ENCODE data around the gene FOXC1.

The FOXC1 gene

DNA sequence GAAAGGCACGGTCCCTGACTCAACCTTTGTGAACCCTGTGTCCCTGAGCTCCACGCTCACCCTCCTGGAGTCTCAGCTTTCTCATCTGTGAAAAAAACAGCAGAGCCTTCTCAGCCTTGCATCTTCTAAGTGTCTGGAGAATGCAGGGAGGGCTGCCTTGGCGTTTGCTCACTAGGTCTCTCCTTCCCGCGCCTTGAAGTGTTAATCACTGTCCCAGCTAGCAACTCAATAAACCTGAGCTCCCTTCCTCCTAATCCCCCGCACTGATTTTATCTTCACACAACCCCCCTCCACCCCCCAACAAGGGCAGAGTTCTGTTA, 34.9 kb upstream of the FOXC1 start:
- FAIRE-seq (no peak), DNase-seq (ENCODE audit: insufficient read length, low spot score) (no peak)
- no peak for TF ChIP-seq POU2F2 (IDR thresholded peaks at IDR 0.05; ENCODE audit: low read depth, low read length)
- TF ChIP-seq SPI1 (IDR thresholded peaks at IDR 0.05; ENCODE audit: low read depth, low read length): no peak
- no peak for TF ChIP-seq TAF1 (IDR thresholded peaks at IDR 0.05; ENCODE audit: low read depth, low read length)
- TF ChIP-seq POLR2A (IDR thresholded peaks at IDR 0.05; ENCODE audit: low read depth, low read length): no peak
- no peak for TF ChIP-seq POLR2AphosphoS5 (IDR thresholded peaks at IDR 0.05; ENCODE audit: low read depth, low read length)
- TF ChIP-seq PAX5 (IDR thresholded peaks at IDR 0.05; ENCODE audit: insufficient read depth, low read length, severe bottlenecking): no peak

- DNase-seq (ENCODE audit: insufficient read length, low spot score) (no peak), FAIRE-seq (no peak)
- TF ChIP-seq TAF1 (IDR thresholded peaks at IDR 0.05; ENCODE audit: low read depth, low read length): no peak
- TF ChIP-seq POLR2AphosphoS5 (IDR thresholded peaks at IDR 0.05; ENCODE audit: low read depth, low read length): no peak
- no peak for TF ChIP-seq POLR2A (IDR thresholded peaks at IDR 0.05; ENCODE audit: low read depth, low read length)
- TF ChIP-seq POU2F2 (IDR thresholded peaks at IDR 0.05; ENCODE audit: low read depth, low read length): no peak
- no peak for TF ChIP-seq PAX5 (IDR thresholded peaks at IDR 0.05; ENCODE audit: insufficient read depth, low read length, severe bottlenecking)
- TF ChIP-seq SPI1 (IDR thresholded peaks at IDR 0.05; ENCODE audit: low read depth, low read length): no peak
These were observed 34.3 kb upstream of the FOXC1 start for GRCh38 chr6:1575210-1576041.

DNA sequence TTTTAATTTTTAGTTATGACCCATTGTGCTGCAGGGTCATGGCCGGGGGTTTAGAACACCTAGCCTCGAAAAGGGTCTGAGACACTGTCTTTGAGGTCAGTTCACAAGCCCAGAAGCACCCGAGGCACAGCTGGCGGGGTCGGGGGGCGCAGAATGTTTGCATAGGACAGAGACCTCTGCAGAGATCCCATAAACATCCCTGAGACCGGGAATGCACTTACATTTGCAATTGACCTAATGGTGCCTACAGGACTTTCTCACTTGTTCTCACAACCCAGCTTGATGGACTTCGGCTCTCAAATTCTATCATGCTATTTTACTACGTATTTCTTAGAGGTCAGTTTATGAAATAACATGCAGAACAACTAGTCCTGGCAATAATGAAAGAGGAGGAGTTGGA, 33.5 kb upstream of the FOXC1 start:
- TF ChIP-seq POU2F2 (IDR thresholded peaks at IDR 0.05; ENCODE audit: low read depth, low read length) (no peak), POLR2A (IDR thresholded peaks at IDR 0.05; ENCODE audit: low read depth, low read length) (no peak), TAF1 (IDR thresholded peaks at IDR 0.05; ENCODE audit: low read depth, low read length) (no peak)
- DNase-seq (ENCODE audit: insufficient read length, low spot score) (no peak), FAIRE-seq (no peak)

GRCh38 chr6:1576711-1577110, 33.0 kb upstream of the FOXC1 start:
- FAIRE-seq: no peak
- TF ChIP-seq POU2F2 (IDR thresholded peaks at IDR 0.05; ENCODE audit: low read depth, low read length) (no peak), POLR2AphosphoS5 (IDR thresholded peaks at IDR 0.05; ENCODE audit: low read depth, low read length) (no peak), TAF1 (IDR thresholded peaks at IDR 0.05; ENCODE audit: low read depth, low read length) (no peak), POLR2A (IDR thresholded peaks at IDR 0.05; ENCODE audit: low read depth, low read length) (no peak), SPI1 (IDR thresholded peaks at IDR 0.05; ENCODE audit: low read depth, low read length) (no peak), PAX5 (IDR thresholded peaks at IDR 0.05; ENCODE audit: insufficient read depth, low read length, severe bottlenecking) (no peak)
- DNase-seq (ENCODE audit: insufficient read length, low spot score): no peak

DNA sequence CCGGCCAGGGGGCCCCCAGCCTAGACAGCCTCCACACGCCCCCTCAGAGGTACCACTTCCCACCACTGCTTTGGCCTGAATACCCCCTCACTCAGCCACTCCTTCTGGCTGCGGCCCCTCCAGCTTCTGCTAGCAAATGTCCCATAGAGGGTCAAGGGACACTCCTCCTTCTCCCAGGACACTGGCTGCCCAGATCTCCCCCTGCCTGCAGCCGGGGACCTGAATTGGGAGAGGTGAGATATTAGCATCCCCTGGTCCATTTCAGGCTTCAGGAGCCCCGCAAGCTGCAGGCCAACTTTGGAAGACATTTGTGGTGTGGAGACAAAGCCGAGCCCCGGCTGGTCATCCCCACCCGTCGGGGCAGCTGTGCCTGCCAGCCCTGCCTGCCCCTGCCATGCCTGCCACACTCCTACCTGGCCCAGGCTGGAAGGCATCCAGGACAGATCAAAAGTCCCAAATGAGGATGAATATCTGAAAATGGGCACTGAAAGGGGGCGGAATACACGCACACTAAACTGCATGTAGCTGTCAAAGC, 32.5 kb upstream of the FOXC1 start:
- no peak for TF ChIP-seq POLR2AphosphoS5 (IDR thresholded peaks at IDR 0.05; ENCODE audit: low read depth, low read length)
- no peak for TF ChIP-seq PAX5 (IDR thresholded peaks at IDR 0.05; ENCODE audit: insufficient read depth, low read length, severe bottlenecking)
- TF ChIP-seq SPI1 (IDR thresholded peaks at IDR 0.05; ENCODE audit: low read depth, low read length): no peak
- no peak for TF ChIP-seq POU2F2 (IDR thresholded peaks at IDR 0.05; ENCODE audit: low read depth, low read length)
- TF ChIP-seq POLR2A (IDR thresholded peaks at IDR 0.05; ENCODE audit: low read depth, low read length): no peak
- TF ChIP-seq TAF1 (IDR thresholded peaks at IDR 0.05; ENCODE audit: low read depth, low read length): no peak
- no peak for DNase-seq (ENCODE audit: insufficient read length, low spot score)
- FAIRE-seq: no peak

- FAIRE-seq (no peak), DNase-seq (ENCODE audit: insufficient read length, low spot score) (no peak)
- TF ChIP-seq PAX5 (IDR thresholded peaks at IDR 0.05; ENCODE audit: insufficient read depth, low read length, severe bottlenecking) (no peak), POLR2A (IDR thresholded peaks at IDR 0.05; ENCODE audit: low read depth, low read length) (no peak), POU2F2 (IDR thresholded peaks at IDR 0.05; ENCODE audit: low read depth, low read length) (no peak), TAF1 (IDR thresholded peaks at IDR 0.05; ENCODE audit: low read depth, low read length) (no peak), POLR2AphosphoS5 (IDR thresholded peaks at IDR 0.05; ENCODE audit: low read depth, low read length) (no peak), SPI1 (IDR thresholded peaks at IDR 0.05; ENCODE audit: low read depth, low read length) (no peak)
These were observed 31.6 kb upstream of the FOXC1 start for GRCh38 chr6:1577896-1578745.

DNA sequence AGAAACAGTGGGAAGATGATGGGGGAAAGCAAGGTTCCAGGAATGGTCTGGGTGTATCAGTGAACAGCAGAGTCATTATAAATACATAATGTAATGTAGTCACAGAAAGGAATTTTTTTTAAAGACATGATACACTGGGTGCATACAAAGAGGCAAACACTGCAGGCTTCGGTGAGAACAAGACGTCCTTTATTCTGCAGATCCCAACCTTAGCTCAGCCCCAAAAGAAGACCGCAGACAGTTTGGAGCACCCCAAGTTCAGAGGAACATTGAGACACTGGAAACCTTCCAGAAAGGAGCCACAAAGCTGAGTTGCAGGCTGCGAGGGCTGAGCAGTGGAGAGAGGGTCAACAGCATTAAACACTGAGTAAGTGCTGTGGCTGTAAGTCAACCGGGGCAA, 30.6 kb upstream of the FOXC1 start:
- DNase-seq (ENCODE audit: insufficient read length, low spot score) (no peak), FAIRE-seq (no peak)
- TF ChIP-seq PAX5 (IDR thresholded peaks at IDR 0.05; ENCODE audit: insufficient read depth, low read length, severe bottlenecking) (no peak), SPI1 (IDR thresholded peaks at IDR 0.05; ENCODE audit: low read depth, low read length) (no peak), TAF1 (IDR thresholded peaks at IDR 0.05; ENCODE audit: low read depth, low read length) (no peak), POLR2AphosphoS5 (IDR thresholded peaks at IDR 0.05; ENCODE audit: low read depth, low read length) (no peak), POU2F2 (IDR thresholded peaks at IDR 0.05; ENCODE audit: low read depth, low read length) (no peak)

GRCh38 chr6:1580109-1580508, 29.6 kb upstream of the FOXC1 start:
- DNase-seq (ENCODE audit: insufficient read length, low spot score) (no peak), FAIRE-seq (no peak)
- no peak for TF ChIP-seq SPI1 (IDR thresholded peaks at IDR 0.05; ENCODE audit: low read depth, low read length)
- no peak for TF ChIP-seq POLR2AphosphoS5 (IDR thresholded peaks at IDR 0.05; ENCODE audit: low read depth, low read length)
- TF ChIP-seq PAX5 (IDR thresholded peaks at IDR 0.05; ENCODE audit: insufficient read depth, low read length, severe bottlenecking): no peak
- no peak for TF ChIP-seq POLR2A (IDR thresholded peaks at IDR 0.05; ENCODE audit: low read depth, low read length)

- FAIRE-seq (no peak), DNase-seq (ENCODE audit: insufficient read length, low spot score) (no peak)
- TF ChIP-seq SPI1 (IDR thresholded peaks at IDR 0.05; ENCODE audit: low read depth, low read length) (no peak), POU2F2 (IDR thresholded peaks at IDR 0.05; ENCODE audit: low read depth, low read length) (no peak), PAX5 (IDR thresholded peaks at IDR 0.05; ENCODE audit: insufficient read depth, low read length, severe bottlenecking) (no peak), POLR2AphosphoS5 (IDR thresholded peaks at IDR 0.05; ENCODE audit: low read depth, low read length) (no peak), TAF1 (IDR thresholded peaks at IDR 0.05; ENCODE audit: low read depth, low read length) (no peak), POLR2A (IDR thresholded peaks at IDR 0.05; ENCODE audit: low read depth, low read length) (no peak)
These were observed 29.1 kb upstream of the FOXC1 start for GRCh38 chr6:1580585-1580984.

Measured in GM12891 (cell line).